ENCODE measurements around the gene EXOC6B. TPM values are rescaled to one million over a fixed set of nuclear protein-coding genes. Genes with fewer than 3 reads are reported as not detected.

Gene EXOC6B
- total and polyA plus RNA-seq, 2 of the 8 experiments (the other 6 are each of a cell fraction or from before 2014, with no cell fraction given), result 13.5 to 33.0 TPM

DNA sequence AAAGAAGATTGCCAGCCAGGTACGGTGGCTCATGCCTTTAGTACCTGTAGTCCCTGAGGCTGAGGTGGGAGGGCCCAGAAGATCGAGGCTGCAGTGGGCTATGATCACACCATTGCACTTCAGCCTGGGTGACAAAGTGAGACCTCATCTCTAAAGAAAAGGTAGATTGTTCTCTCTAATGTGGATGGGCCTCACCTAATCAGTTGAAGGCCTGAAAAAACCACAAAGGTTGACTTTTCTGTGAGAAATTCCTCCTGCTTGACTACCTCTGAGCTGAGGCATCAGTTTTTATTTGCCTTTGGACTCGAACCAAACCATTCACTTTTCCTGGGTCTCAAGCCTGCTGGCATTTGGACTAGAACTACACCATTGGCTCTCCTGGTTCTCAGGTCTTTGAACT is 536.1 kb downstream of the EXOC6B start:
- H2BK5ac ChIP-seq (ENCODE audit: low read depth, low read length), result no peak overlapping the region
- H3K14ac ChIP-seq (ENCODE audit: insufficient read length), result no peak overlapping the region
- H4K91ac ChIP-seq (replicated peaks; ENCODE audit: insufficient read length, low read length), result no peak overlapping the region
- no peaks in the 10 kb centered on the region for H3K23me2 ChIP-seq (ENCODE audit: low read depth, low read length)
- H3K23ac ChIP-seq (ENCODE audit: insufficient read length), result no peak overlapping the region
- no peak overlapping the region for H3K56ac ChIP-seq (replicated peaks; ENCODE audit: insufficient read length, low read depth, low read length)
- no peaks in the 10 kb centered on the region for H3K9me3 ChIP-seq (ENCODE audit: insufficient read depth in 2 of 2, low read depth in 1 of 2, low read length in 1 of 2)
- H3K79me2 ChIP-seq (ENCODE audit: control insufficient read depth in 1 of 2, insufficient read depth in 2 of 2, low read length in 2 of 2), result no peaks in the 10 kb centered on the region
- no peak overlapping the region for H2BK20ac ChIP-seq (ENCODE audit: low read length)
- no peak overlapping the region for H3K18ac ChIP-seq (ENCODE audit: extremely low read depth, low read length)
- no peak overlapping the region for H3K4me2 ChIP-seq (ENCODE audit: insufficient read depth in 1 of 2, low read depth in 2 of 2, low read length in 2 of 2)
- no peaks in the 10 kb centered on the region for H3K4me1 ChIP-seq (replicated peaks in 1 of 4; ENCODE audit: control insufficient read depth in 3 of 4, insufficient read depth in 4 of 4, low read length in 3 of 4)
- no peak overlapping the region for H4K5ac ChIP-seq (ENCODE audit: insufficient read length, low read depth, low read length)
- H2AK5ac ChIP-seq (ENCODE audit: low read depth, low read length), result no peak overlapping the region
- DNase-seq (ENCODE audit: low read depth in 1 of 2, low spot score in 2 of 2) (no peak), FAIRE-seq (no peak)
- TF ChIP-seq CHD1 (IDR thresholded peaks at IDR 0.05; ENCODE audit: low read depth, low read length), result no peak
- TF ChIP-seq TAF7 (optimal IDR thresholded peaks at IDR 0.05; ENCODE audit: borderline replicate concordance, low read depth, low read length), result no peak
- no peak for TF ChIP-seq RNF2 (IDR thresholded peaks at IDR 0.05; ENCODE audit: borderline replicate concordance, low read depth, low read length, missing control alignments, poor library complexity, severe bottlenecking)
- no peak for TF ChIP-seq ZNF274 (IDR thresholded peaks at IDR 0.05; ENCODE audit: borderline replicate concordance, extremely low read depth, low read length)
- no peak for TF ChIP-seq EZH2 (IDR thresholded peaks at IDR 0.05; ENCODE audit: low read depth, low read length, severe bottlenecking)
- no peak for TF ChIP-seq TEAD4 (IDR thresholded peaks at IDR 0.05; ENCODE audit: low read depth, low read length)
- TF ChIP-seq, protein P1, sequence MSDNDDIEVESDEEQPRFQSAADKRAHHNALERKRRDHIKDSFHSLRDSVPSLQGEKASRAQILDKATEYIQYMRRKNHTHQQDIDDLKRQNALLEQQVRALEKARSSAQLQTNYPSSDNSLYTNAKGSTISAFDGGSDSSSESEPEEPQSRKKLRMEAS (IDR thresholded peaks at IDR 0.05), result no peak
- TF ChIP-seq TBP (IDR thresholded peaks at IDR 0.05; ENCODE audit: low read depth, low read length), result no peak
- TF ChIP-seq RBBP5 (IDR thresholded peaks at IDR 0.05; ENCODE audit: borderline replicate concordance, low read depth, low read length), result no peak
- no peak overlapping the region for H4K8ac ChIP-seq (ENCODE audit: extremely low read depth, insufficient read depth, low read length)
- H3K27ac ChIP-seq (ENCODE audit: low read depth, low read length), result no peak overlapping the region
- no peak overlapping the region for H3K4me3 ChIP-seq (ENCODE audit: extremely low read depth in 1 of 4, insufficient read depth in 2 of 4, low read depth in 3 of 4, low read length in 4 of 4)
- ChIA-PET POLR2A (ENCODE audit: partially characterized antibody) (no interaction called here), CTCF (ENCODE audit: partially characterized antibody) (no interaction called here)
- peaks cover 0 to 2% of the 10 kb centered on the region in 2 experiments for H4K20me1 ChIP-seq (replicated peaks in 1 of 2; ENCODE audit: control insufficient read depth in 1 of 2, insufficient read depth in 2 of 2, low read length in 2 of 2)
- no peak overlapping the region for H2BK15ac ChIP-seq (ENCODE audit: low read length)
- no peak overlapping the region for H3K4ac ChIP-seq (replicated peaks; ENCODE audit: insufficient read length, low read depth, low read length)
- 84% methylated on average over 3 of the region's 3 CpGs; no CpG with 5 or more reads in 1 of the 2 experiments for WGBS, 2 experiments (ENCODE audit: extremely low coverage in 1 of 2, insufficient coverage in 1 of 2, insufficient read length in 1 of 2, insufficient replicate concordance in 2 of 2, low coverage in 1 of 2, low lambda C conversion rate in 2 of 2, missing lambda C conversion rate in 1 of 2)
- H3K27me3 ChIP-seq (replicated peaks in 1 of 4; ENCODE audit: control insufficient read depth in 3 of 4, extremely low read depth in 1 of 4, insufficient read depth in 3 of 4, low read length in 3 of 4), result no peaks in the 10 kb centered on the region
- no peak overlapping the region for H2BK12ac ChIP-seq (ENCODE audit: low read depth, low read length)
- H3K36me3 ChIP-seq (ENCODE audit: control insufficient read depth in 2 of 4, insufficient read depth in 4 of 4, low read length in 3 of 4), result no peaks in the 10 kb centered on the region
- H3K9ac ChIP-seq (replicated peaks in 1 of 4; ENCODE audit: extremely low read depth in 1 of 4, low read depth in 3 of 4, low read length in 3 of 4), result no peak overlapping the region
- H2BK120ac ChIP-seq (replicated peaks; ENCODE audit: low read depth, low read length), result no peak overlapping the region
- H3K79me1 ChIP-seq (ENCODE audit: low read depth, low read length), result no peaks in the 10 kb centered on the region
- no peak overlapping the region for H2AFZ ChIP-seq (ENCODE audit: low read length)
